ENCODE results near the gene CA10.

DNA sequence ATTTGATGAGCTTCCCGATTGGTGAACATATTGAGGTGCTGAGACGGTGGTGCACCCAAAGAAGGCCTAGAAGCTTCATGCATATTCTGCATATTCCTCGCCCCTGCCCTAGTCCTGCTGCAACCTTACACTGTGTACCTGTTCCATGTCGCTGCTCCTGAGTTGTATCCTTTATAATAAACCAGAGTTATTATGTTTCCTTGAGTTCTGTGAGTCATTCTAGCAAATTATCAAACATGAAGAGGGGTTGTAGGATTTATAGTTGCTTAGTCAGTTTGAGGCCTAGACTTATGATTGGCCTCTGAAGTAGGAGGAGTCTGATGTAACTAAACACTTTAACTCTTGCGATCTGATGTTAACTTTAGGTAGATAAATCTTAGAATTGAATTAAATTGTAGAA, 436.8 kb downstream of the CA10 start:
- TF ChIP-seq, protein P1, sequence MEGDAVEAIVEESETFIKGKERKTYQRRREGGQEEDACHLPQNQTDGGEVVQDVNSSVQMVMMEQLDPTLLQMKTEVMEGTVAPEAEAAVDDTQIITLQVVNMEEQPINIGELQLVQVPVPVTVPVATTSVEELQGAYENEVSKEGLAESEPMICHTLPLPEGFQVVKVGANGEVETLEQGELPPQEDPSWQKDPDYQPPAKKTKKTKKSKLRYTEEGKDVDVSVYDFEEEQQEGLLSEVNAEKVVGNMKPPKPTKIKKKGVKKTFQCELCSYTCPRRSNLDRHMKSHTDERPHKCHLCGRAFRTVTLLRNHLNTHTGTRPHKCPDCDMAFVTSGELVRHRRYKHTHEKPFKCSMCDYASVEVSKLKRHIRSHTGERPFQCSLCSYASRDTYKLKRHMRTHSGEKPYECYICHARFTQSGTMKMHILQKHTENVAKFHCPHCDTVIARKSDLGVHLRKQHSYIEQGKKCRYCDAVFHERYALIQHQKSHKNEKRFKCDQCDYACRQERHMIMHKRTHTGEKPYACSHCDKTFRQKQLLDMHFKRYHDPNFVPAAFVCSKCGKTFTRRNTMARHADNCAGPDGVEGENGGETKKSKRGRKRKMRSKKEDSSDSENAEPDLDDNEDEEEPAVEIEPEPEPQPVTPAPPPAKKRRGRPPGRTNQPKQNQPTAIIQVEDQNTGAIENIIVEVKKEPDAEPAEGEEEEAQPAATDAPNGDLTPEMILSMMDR (conservative IDR thresholded peaks at IDR 0.05) = no peak
- TF ChIP-seq EZH2 (IDR thresholded peaks at IDR 0.05; ENCODE audit: low read depth) = no peak

All from PC-9 (cell line).